K562 (cell line): ENCODE data around the gene SLC9B2.

ENCODE experiments used
- EGR1 ChIP-seq: fragments of 450-650 bp; conservative IDR thresholded peaks from 2 replicates; pipeline ENCODE4 v1.6.1; 2017; ENCODE audit warnings: mild to moderate bottlenecking
- ELF1 ChIP-seq: fragments of 200-800 bp; sonication (Bioruptor generic); IDR thresholded peaks from 2 replicates; pipeline ENCODE4 v1.6.1; 2016; ENCODE audit warnings: missing genetic modification characterization, missing compliant biosample characterization
- ELK1 ChIP-seq: sonication (generic); formaldehyde crosslinking; IDR thresholded peaks from 2 replicates; pipeline ENCODE4 v1.8.1; 2022; ENCODE audit warnings: missing genetic modification reagents
- HDAC2 ChIP-seq: fragments of 450-650 bp; IDR thresholded peaks from 2 replicates; pipeline ENCODE4 v1.6.1; 2016; ENCODE audit warnings: mild to moderate bottlenecking
- MYNN ChIP-seq, 2 experiments: sonication (generic); formaldehyde crosslinking in 1 of 2; IDR thresholded peaks; 2 replicates each; pipeline versions ENCODE4 v1.5.0 to v1.6.1; 2016 to 2020; ENCODE audit warnings: antibody characterized with exemption in 1 of 2, missing genetic modification reagents in 1 of 2
- NFYB ChIP-seq: IDR thresholded peaks from 2 replicates; pipeline ENCODE4 v1.6.1; 2011; ENCODE audit warnings: mild to moderate bottlenecking, moderate library complexity; ENCODE audit not compliant: insufficient read length; ENCODE audit errors: extremely low read depth
- POU5F1 ChIP-seq: fragments of 150-350 bp; IDR thresholded peaks from 2 replicates; pipeline ENCODE4 v1.6.1; 2014; ENCODE audit warnings: borderline replicate concordance, low read length, low read depth, mild to moderate bottlenecking; ENCODE audit not compliant: partially characterized antibody
- U2AF1 ChIP-seq: fragments of 200-400 bp; formaldehyde crosslinking; optimal IDR thresholded peaks from 2 replicates; pipeline ENCODE3; 2017; ENCODE audit warnings: mild to moderate bottlenecking, low read depth, low read length, moderate library complexity
- ZNF133 ChIP-seq: fragments of 250-450 bp; sonication (Bioruptor Pico); IDR thresholded peaks from 2 replicates; pipeline ENCODE4 v1.4.0; 2020; ENCODE audit warnings: mild to moderate bottlenecking

DNA sequence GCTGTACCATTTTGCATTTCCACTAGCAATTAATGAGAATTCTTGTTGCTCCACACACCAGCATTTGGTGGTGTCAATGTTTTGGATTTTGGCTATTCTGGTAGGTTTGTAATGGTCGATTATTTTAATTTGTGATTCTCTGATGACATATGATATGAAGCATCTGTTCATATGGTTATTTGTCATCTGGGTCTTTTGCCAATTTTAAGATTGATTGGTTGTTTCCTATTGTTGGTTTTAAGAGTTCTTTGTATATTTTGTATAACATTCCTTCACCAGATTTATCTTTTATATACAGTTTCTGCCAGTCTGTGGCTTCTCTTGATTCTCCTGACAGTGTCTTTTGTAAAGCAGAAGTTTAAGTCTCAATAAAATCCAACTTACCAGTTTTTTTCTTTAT is 41.6 kb upstream of the SLC9B2 start:
- TF ChIP-seq POU5F1 (no peak), ELF1 (no peak), U2AF1 (no peak), HDAC2 (no peak), NFYB (no peak), EGR1 (no peak), ZNF133 (CRISPR knock-in tag) (no peak), ELK1 (CRISPR knock-in tag) (no peak), MYNN (IDR thresholded peaks at IDR 0.05) (no peak), MYNN (CRISPR knock-in tag; IDR thresholded peaks at IDR 0.05) (no peak)
